Measurements from ENCODE around the gene MKLN1.

DNA sequence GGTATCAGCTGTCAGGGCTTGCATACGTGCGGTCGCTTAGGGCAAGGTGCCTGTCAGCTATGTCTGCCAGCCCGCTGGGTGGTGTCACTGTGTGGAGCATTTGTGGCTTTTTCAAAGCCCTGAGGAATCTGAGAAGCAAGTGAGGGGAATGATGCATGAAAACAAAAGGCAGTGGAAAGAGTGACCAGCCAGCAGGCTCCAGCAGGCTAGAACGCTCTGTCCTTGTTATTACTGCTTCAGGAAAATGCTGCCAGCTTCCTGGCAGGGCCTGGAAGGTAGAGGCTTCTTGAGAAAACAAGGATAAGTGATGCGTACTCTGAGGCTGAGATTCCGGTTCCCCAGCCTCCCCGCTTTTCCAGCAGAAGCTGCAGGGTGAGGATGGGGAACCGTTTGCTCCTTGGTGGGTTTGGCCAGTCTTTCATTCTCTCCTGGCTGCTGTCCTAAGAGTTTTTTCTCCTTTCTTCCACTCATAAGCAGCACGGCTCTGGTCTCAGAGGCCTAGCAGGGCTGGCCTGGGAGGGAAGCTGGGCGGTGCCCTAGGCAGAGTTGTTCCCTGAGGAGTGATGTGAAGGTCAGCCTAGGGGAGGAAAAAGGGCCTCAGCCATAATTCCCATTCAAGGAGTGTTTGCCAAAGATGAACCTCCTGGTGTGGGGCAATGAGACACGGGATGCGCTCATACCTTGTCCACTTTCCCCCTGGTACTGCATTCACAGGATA lies 42.8 kb upstream of the MKLN1 start:
- TF ChIP-seq, protein P1, sequence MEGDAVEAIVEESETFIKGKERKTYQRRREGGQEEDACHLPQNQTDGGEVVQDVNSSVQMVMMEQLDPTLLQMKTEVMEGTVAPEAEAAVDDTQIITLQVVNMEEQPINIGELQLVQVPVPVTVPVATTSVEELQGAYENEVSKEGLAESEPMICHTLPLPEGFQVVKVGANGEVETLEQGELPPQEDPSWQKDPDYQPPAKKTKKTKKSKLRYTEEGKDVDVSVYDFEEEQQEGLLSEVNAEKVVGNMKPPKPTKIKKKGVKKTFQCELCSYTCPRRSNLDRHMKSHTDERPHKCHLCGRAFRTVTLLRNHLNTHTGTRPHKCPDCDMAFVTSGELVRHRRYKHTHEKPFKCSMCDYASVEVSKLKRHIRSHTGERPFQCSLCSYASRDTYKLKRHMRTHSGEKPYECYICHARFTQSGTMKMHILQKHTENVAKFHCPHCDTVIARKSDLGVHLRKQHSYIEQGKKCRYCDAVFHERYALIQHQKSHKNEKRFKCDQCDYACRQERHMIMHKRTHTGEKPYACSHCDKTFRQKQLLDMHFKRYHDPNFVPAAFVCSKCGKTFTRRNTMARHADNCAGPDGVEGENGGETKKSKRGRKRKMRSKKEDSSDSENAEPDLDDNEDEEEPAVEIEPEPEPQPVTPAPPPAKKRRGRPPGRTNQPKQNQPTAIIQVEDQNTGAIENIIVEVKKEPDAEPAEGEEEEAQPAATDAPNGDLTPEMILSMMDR (IDR thresholded peaks at IDR 0.05), result no peak
- no peak for TF ChIP-seq POLR2A (IDR thresholded peaks at IDR 0.05)
